ENCODE data around the gene THRA. TPM values are rescaled to one million over a fixed set of nuclear protein-coding genes. Genes with fewer than 3 reads are reported as not detected.

THRA gene
- total and polyA plus RNA-seq, 9 of the 15 experiments (the other 6 are each of a cell fraction or from before 2014, with no cell fraction given): 0.34 to 23.4 (median 12.7) TPM

DNA sequence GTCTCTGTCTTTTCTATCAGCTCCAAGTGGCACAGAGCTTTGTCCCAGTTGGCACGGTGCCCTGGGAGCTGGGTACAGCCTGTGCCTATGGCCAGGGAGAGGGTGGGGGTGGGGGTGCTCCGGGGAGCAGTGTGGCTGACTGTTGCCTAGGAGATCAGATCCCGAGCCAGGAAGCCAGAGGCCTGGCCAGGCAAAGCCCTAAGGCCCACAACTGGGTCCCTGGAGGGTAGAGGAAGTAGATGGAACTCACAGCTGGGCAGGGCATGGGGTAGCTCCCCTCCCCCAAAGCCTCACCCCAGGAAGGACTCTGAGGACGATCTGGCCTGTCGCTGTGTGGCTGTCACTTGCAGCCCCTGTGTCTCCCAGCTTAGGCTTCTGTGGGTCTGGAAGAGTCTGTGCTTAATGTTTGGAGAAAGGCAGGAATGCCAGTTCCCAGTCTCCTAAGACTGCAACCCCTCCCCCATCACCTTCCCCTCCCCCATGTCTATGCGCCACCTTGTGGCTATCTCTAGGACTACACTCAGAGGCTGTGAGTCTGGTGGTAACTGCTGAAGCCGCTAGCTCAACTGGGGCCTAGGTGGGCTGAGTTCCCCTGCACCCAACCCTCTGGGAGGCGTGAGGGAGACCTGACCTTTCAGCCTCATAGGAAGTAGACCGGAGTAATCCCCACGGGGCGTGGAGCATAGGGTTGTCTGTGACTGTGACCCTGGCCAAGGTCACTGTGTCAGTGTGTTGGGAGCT, 12.6 kb downstream of the THRA start (continued):
- TF ChIP-seq, protein P1, sequence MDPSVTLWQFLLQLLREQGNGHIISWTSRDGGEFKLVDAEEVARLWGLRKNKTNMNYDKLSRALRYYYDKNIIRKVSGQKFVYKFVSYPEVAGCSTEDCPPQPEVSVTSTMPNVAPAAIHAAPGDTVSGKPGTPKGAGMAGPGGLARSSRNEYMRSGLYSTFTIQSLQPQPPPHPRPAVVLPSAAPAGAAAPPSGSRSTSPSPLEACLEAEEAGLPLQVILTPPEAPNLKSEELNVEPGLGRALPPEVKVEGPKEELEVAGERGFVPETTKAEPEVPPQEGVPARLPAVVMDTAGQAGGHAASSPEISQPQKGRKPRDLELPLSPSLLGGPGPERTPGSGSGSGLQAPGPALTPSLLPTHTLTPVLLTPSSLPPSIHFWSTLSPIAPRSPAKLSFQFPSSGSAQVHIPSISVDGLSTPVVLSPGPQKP (CRISPR knock-in tag; IDR thresholded peaks at IDR 0.05): no peak
- TF ChIP-seq GTF2A2 (tag; IDR thresholded peaks at IDR 0.05) (no peak), KDM1A (IDR thresholded peaks at IDR 0.05) (peak in 1 of 2 experiments; percentile 99; a peak in 2 of 4 replicates), DPF2 (IDR thresholded peaks at IDR 0.05) (peak; percentile 46; the same call in 1 of the 2 replicates), TAF7 (tag; IDR thresholded peaks at IDR 0.05) (0 out of 2 replicates have a peak, but pooled peaks have one; percentile 27), NCOR1 (IDR thresholded peaks at IDR 0.05) (peak; percentile 52), MLLT1 (IDR thresholded peaks at IDR 0.05) (peak in 1 of 2 experiments; percentile 62; a peak in 1 of 4 replicates), TEAD1 (CRISPR knock-in tag; IDR thresholded peaks at IDR 0.05) (0 out of 4 replicates have a peak, but pooled peaks of 1 of the 2 experiments have one; percentile 13), ZNF436 (CRISPR knock-in tag; IDR thresholded peaks at IDR 0.05) (no peak), PML (IDR thresholded peaks at IDR 0.05; ENCODE audit: low read length) (no peak), TCF3 (CRISPR knock-in tag; IDR thresholded peaks at IDR 0.05) (0 out of 2 replicates have a peak, but pooled peaks have one; percentile 8), NEUROD1 (IDR thresholded peaks at IDR 0.05; ENCODE audit: borderline replicate concordance, low read depth, low read length, partially characterized antibody) (peak; percentile 24), JUN (IDR thresholded peaks at IDR 0.05; ENCODE audit: borderline replicate concordance, low read depth, low read length) (no peak), JUN (CRISPR knock-in tag; IDR thresholded peaks at IDR 0.05; ENCODE audit: borderline replicate concordance) (no peak), RAD21 (CRISPR knock-in tag; conservative IDR thresholded peaks at IDR 0.05 in 1 of 2, IDR thresholded peaks at IDR 0.05 in 1 of 2) (peak; percentile 53 to 68), POLR2AphosphoS5 (IDR thresholded peaks at IDR 0.05; ENCODE audit: control insufficient read depth, insufficient read depth, low read depth, low read length) (no peak), RBM39 (optimal IDR thresholded peaks at IDR 0.05; ENCODE audit: low read depth, low read length) (peak; percentile 77), ZFX (CRISPR knock-in tag; IDR thresholded peaks at IDR 0.05) (peak; percentile 46)
- TF ChIP-seq, protein P2, sequence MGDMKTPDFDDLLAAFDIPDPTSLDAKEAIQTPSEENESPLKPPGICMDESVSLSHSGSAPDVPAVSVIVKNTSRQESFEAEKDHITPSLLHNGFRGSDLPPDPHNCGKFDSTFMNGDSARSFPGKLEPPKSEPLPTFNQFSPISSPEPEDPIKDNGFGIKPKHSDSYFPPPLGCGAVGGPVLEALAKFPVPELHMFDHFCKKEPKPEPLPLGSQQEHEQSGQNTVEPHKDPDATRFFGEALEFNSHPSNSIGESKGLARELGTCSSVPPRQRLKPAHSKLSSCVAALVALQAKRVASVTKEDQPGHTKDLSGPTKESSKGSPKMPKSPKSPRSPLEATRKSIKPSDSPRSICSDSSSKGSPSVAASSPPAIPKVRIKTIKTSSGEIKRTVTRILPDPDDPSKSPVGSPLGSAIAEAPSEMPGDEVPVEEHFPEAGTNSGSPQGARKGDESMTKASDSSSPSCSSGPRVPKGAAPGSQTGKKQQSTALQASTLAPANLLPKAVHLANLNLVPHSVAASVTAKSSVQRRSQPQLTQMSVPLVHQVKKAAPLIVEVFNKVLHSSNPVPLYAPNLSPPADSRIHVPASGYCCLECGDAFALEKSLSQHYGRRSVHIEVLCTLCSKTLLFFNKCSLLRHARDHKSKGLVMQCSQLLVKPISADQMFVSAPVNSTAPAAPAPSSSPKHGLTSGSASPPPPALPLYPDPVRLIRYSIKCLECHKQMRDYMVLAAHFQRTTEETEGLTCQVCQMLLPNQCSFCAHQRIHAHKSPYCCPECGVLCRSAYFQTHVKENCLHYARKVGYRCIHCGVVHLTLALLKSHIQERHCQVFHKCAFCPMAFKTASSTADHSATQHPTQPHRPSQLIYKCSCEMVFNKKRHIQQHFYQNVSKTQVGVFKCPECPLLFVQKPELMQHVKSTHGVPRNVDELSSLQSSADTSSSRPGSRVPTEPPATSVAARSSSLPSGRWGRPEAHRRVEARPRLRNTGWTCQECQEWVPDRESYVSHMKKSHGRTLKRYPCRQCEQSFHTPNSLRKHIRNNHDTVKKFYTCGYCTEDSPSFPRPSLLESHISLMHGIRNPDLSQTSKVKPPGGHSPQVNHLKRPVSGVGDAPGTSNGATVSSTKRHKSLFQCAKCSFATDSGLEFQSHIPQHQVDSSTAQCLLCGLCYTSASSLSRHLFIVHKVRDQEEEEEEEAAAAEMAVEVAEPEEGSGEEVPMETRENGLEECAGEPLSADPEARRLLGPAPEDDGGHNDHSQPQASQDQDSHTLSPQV (IDR thresholded peaks at IDR 0.05): peak; percentile 51
- TF ChIP-seq, protein P3, sequence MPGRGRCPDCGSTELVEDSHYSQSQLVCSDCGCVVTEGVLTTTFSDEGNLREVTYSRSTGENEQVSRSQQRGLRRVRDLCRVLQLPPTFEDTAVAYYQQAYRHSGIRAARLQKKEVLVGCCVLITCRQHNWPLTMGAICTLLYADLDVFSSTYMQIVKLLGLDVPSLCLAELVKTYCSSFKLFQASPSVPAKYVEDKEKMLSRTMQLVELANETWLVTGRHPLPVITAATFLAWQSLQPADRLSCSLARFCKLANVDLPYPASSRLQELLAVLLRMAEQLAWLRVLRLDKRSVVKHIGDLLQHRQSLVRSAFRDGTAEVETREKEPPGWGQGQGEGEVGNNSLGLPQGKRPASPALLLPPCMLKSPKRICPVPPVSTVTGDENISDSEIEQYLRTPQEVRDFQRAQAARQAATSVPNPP (IDR thresholded peaks at IDR 0.05; ENCODE audit: borderline replicate concordance, insufficient read depth, insufficient read length): no peak

All from K562 (cell line).